ENCODE data around the gene POFUT1. TPM values are rescaled to one million over a fixed set of nuclear protein-coding genes. Genes with fewer than 3 reads are reported as not detected.

Gene POFUT1
- total and polyA plus RNA-seq, 2 of the 8 experiments (the other 6 are each of a cell fraction or from before 2014, with no cell fraction given), result 19.4 to 24.4 TPM

DNA sequence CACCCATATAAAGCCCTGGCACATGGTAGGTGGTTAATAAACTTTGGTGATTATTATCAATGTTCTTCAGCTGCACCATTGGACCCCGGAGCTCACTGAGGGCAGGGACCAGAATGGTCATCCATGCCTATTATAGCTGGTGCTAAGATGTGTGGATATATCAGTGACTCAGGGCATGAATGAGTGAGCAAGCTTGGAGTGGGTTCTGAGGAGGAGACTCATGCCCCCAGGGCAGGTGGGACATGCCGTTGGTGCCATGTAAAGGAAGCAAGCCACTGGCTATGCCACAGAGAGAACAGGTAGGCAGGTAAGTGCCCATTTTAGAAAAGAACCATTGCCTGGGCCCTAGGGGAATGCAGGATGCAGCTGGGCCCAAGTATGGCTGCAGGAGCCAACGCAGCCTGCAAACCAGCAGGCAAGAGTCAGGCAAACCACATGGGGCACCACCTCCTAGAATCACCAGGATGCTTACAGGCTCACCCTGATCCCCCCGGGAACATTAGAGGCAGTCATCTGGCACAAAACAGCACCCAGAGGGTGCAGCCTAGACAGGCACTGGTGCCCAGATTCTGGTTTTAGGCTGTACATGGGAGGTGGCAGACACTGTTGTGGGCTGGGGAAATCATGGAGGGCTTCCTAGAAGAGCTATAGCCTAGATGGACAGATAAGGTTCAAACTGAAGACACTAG, 23.6 kb upstream of the POFUT1 start:
- 0 out of 2 replicates have a peak, but pooled peaks cover 4% of the 10 kb centered on the region for H3K79me1 ChIP-seq (ENCODE audit: low read depth, low read length)
- no peak overlapping the region for H2BK5ac ChIP-seq (ENCODE audit: low read depth, low read length)
- no peak overlapping the region for H2BK20ac ChIP-seq (ENCODE audit: low read length)
- no peak overlapping the region for H4K5ac ChIP-seq (ENCODE audit: insufficient read length, low read depth, low read length)
- no peak overlapping the region for H3K56ac ChIP-seq (replicated peaks; ENCODE audit: insufficient read length, low read depth, low read length)
- no peak overlapping the region for H2BK120ac ChIP-seq (replicated peaks; ENCODE audit: low read depth, low read length)
- peaks cover 0 to 3% of the 10 kb centered on the region in 2 experiments; a peak in 1 of 4 replicates for H3K9me3 ChIP-seq (ENCODE audit: insufficient read depth in 2 of 2, low read depth in 1 of 2, low read length in 1 of 2)
- no peak overlapping the region for H2AK5ac ChIP-seq (ENCODE audit: low read depth, low read length)
- peaks cover 0 to 6% of the 10 kb centered on the region in 2 experiments; a peak in 1 of 4 replicates for H3K79me2 ChIP-seq (ENCODE audit: control insufficient read depth in 1 of 2, insufficient read depth in 2 of 2, low read length in 2 of 2)
- H3K9ac ChIP-seq (replicated peaks in 1 of 4; ENCODE audit: extremely low read depth in 1 of 4, low read depth in 3 of 4, low read length in 3 of 4), result no peak overlapping the region
- no peak overlapping the region for H2BK15ac ChIP-seq (ENCODE audit: low read length)
- ChIA-PET CTCF (ENCODE audit: partially characterized antibody) (interaction anchor here (0.5 to 1.3 kb wide), 4 partner anchors 13 to 337 kb away, joined by 3 read pairs; no protein-coding TSS in a partner anchor), POLR2A (ENCODE audit: partially characterized antibody) (interaction anchor here (1.1 to 1.5 kb wide), 2 partner anchors 21 to 31 kb away, joined by 3 to 6 read pairs; no protein-coding TSS in a partner anchor)
- H4K8ac ChIP-seq (ENCODE audit: extremely low read depth, insufficient read depth, low read length), result no peak overlapping the region
- H4K91ac ChIP-seq (replicated peaks; ENCODE audit: insufficient read length, low read length), result no peak overlapping the region
- WGBS, 2 experiments (ENCODE audit: extremely low coverage in 1 of 2, insufficient coverage in 1 of 2, insufficient read length in 1 of 2, insufficient replicate concordance in 2 of 2, low coverage in 1 of 2, low lambda C conversion rate in 2 of 2, missing lambda C conversion rate in 1 of 2), result 82% methylated on average over 4 of the region's 4 CpGs; no CpG with 5 or more reads in 1 of the 2 experiments
- H3K23ac ChIP-seq (ENCODE audit: insufficient read length), result no peak overlapping the region
- peaks cover 0 to 6% (median 3%) of the 10 kb centered on the region in 4 experiments; a peak in 3 of 7 replicates for H3K4me1 ChIP-seq (replicated peaks in 1 of 4; ENCODE audit: control insufficient read depth in 3 of 4, insufficient read depth in 4 of 4, low read length in 3 of 4)
- no peak overlapping the region for H3K4me2 ChIP-seq (ENCODE audit: insufficient read depth in 1 of 2, low read depth in 2 of 2, low read length in 2 of 2)
- no peak overlapping the region for H3K27ac ChIP-seq (ENCODE audit: low read depth, low read length)
- no peaks in the 10 kb centered on the region for H3K27me3 ChIP-seq (replicated peaks in 1 of 4; ENCODE audit: control insufficient read depth in 3 of 4, extremely low read depth in 1 of 4, insufficient read depth in 3 of 4, low read length in 3 of 4)
- H3K18ac ChIP-seq (ENCODE audit: extremely low read depth, low read length), result no peak overlapping the region
- H3K4ac ChIP-seq (replicated peaks; ENCODE audit: insufficient read length, low read depth, low read length), result no peak overlapping the region
- FAIRE-seq, result no peak
- no peaks in the 10 kb centered on the region for H3K36me3 ChIP-seq (ENCODE audit: control insufficient read depth in 2 of 4, insufficient read depth in 4 of 4, low read length in 3 of 4)
- DNase-seq (ENCODE audit: low read depth in 1 of 2, low spot score in 2 of 2), result no peak
- no peak overlapping the region for H3K4me3 ChIP-seq (ENCODE audit: extremely low read depth in 1 of 4, insufficient read depth in 2 of 4, low read depth in 3 of 4, low read length in 4 of 4)
- H4K20me1 ChIP-seq (replicated peaks in 1 of 2; ENCODE audit: control insufficient read depth in 1 of 2, insufficient read depth in 2 of 2, low read length in 2 of 2), result peaks cover 0 to 3% of the 10 kb centered on the region in 2 experiments
- no peak overlapping the region for H3K14ac ChIP-seq (ENCODE audit: insufficient read length)
- no peak overlapping the region for H2AFZ ChIP-seq (ENCODE audit: low read length)
- H2BK12ac ChIP-seq (ENCODE audit: low read depth, low read length), result no peak overlapping the region
- 0 out of 2 replicates have a peak, but pooled peaks cover 3% of the 10 kb centered on the region for H3K23me2 ChIP-seq (ENCODE audit: low read depth, low read length)
- no peak for TF ChIP-seq BRCA1 (IDR thresholded peaks at IDR 0.05; ENCODE audit: low read depth, low read length)
- TF ChIP-seq JUN (IDR thresholded peaks at IDR 0.05; ENCODE audit: low read depth, low read length), result no peak
- no peak for TF ChIP-seq RXRA (IDR thresholded peaks at IDR 0.05; ENCODE audit: insufficient read depth, low read depth, low read length)
- no peak for TF ChIP-seq ASH2L (IDR thresholded peaks at IDR 0.05; ENCODE audit: low read length)
- no peak for TF ChIP-seq BCL11A (IDR thresholded peaks at IDR 0.05; ENCODE audit: low read depth in 2 of 2, low read length in 2 of 2)
- TF ChIP-seq SAP30 (IDR thresholded peaks at IDR 0.05; ENCODE audit: insufficient read depth, insufficient replicate concordance, low read length), result no peak
- no peak for TF ChIP-seq SIX5 (IDR thresholded peaks at IDR 0.05; ENCODE audit: low read depth, low read length)
- TF ChIP-seq NANOG (IDR thresholded peaks at IDR 0.05; ENCODE audit: insufficient read depth, low read depth, low read length, poor library complexity, severe bottlenecking), result no peak
- TF ChIP-seq, protein P1, sequence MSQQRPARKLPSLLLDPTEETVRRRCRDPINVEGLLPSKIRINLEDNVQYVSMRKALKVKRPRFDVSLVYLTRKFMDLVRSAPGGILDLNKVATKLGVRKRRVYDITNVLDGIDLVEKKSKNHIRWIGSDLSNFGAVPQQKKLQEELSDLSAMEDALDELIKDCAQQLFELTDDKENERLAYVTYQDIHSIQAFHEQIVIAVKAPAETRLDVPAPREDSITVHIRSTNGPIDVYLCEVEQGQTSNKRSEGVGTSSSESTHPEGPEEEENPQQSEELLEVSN (IDR thresholded peaks at IDR 0.05), result no peak
- no peak for TF ChIP-seq PHF8 (conservative IDR thresholded peaks at IDR 0.05; ENCODE audit: low read depth, low read length)
- TF ChIP-seq GTF2F1 (IDR thresholded peaks at IDR 0.05; ENCODE audit: borderline replicate concordance, low read depth, low read length), result no peak
